HG03045 (cell line): Measurements from ENCODE around the gene P4HTM.
"Not testable (repeated sequence)": the region's sequence is repeated elsewhere in the genome, so short reads cannot be mapped to it uniquely, and the experiment has no call there.

Experiments
- ATAC-seq: cut with Tn5 transposase; IDR thresholded peaks from one replicate; pipeline ENCODE4 v1.9.1; 2021; ENCODE audit warnings: mild to moderate bottlenecking, moderate library complexity; ENCODE audit not compliant: unreplicated experiment

The P4HTM gene

DNA sequence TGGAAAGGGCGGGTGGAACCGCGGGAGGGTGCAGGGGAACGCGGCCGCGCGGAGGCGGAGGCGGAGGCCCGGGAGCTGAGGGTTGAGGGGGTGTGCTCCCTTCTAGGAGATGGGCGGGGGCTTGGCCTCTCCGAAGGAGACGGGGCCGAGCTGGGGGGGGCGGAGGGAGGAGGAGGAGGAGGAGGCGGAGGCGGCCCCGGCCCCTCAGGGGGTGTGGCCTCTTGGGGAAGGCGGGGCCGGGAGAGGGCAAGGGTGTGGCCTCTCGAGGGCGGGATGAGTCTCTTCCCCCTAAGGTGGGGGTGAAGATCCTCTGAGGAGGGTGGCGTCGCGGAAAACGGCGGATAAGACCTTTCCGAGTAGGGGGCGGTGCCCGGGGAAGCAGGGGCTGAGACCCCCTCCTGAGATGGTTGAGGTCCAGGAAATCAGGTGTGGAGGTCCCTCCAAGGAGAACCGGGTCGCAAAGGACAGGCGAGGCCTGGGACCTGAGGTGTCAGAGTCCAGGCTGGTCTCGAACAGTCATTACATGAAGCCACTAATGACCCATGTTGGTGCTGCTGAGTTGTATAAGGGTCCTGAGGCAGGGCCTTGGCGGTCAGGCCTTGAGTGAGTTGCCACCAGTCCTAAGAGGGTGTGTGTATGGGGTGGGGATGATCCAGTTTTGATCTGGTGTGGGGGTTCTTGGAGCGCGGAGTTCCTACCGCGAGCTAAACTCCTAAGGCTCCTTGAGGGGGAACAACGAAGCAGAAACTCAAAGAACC lies 17.9 kb downstream of the P4HTM start:
- ATAC-seq: peak; percentile 36

DNA sequence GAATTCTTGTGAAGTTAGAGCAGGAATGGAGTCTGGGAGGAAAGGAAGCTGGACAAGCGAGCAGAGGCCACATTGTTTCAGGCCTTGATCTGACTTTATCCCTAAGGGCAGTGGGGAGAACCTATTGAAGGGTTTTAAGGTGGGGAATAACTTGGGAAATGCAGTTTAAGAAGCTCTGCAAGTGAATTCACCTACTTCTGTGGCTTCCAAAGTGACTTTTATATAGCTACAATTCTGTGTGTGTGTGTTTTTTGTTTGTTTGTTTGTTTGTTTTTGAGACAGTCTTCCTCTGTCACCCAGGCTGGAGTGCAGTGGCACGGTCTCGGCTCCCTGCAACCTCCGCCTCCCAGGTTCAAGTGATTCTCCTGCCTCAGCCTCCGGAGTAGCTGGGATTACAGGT lies 18.6 kb downstream of the P4HTM start:
- not testable (repeated sequence) for ATAC-seq

GRCh38 chr3:49009396-49009795 lies 19.4 kb downstream of the P4HTM start:
- ATAC-seq: no peak

- ATAC-seq: no peak
Observed at GRCh38 chr3:49012441-49013017, 22.5 kb downstream of the P4HTM start.

DNA sequence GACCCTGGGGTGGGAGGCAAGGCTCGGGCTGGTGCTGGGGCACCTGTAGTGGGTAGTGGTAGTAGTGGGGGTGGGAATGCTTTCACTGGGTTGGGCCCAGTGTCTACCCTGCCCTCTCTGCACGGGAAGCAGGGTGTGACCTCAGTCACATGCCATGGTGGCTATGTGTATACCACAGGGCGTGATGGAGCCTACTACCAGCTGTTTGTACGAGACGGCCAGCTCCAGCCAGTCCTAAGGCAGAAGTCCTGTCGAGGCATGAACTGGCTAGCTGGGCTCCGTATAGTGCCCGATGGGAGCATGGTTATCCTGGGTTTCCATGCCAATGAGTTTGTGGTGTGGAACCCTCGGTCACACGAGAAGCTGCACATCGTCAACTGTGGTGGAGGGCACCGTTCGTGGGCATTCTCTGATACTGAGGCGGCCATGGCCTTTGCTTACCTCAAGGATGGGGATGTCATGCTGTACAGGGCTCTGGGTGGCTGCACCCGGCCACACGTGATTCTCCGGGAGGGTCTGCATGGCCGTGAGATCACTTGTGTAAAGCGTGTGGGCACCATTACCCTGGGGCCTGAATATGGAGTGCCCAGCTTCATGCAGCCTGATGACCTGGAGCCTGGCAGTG lies 23.2 kb downstream of the P4HTM start:
- no peak for ATAC-seq

GRCh38 chr3:49013738-49014660 lies 24.0 kb downstream of the P4HTM start:
- no peak for ATAC-seq

GRCh38 chr3:49015072-49015471 lies 25.0 kb downstream of the P4HTM start:
- ATAC-seq: no peak

- ATAC-seq: no peak
Observed at GRCh38 chr3:49015765-49016164, 25.7 kb downstream of the P4HTM start.

GRCh38 chr3:49016414-49017228 lies 26.6 kb downstream of the P4HTM start:
- ATAC-seq: no peak

DNA sequence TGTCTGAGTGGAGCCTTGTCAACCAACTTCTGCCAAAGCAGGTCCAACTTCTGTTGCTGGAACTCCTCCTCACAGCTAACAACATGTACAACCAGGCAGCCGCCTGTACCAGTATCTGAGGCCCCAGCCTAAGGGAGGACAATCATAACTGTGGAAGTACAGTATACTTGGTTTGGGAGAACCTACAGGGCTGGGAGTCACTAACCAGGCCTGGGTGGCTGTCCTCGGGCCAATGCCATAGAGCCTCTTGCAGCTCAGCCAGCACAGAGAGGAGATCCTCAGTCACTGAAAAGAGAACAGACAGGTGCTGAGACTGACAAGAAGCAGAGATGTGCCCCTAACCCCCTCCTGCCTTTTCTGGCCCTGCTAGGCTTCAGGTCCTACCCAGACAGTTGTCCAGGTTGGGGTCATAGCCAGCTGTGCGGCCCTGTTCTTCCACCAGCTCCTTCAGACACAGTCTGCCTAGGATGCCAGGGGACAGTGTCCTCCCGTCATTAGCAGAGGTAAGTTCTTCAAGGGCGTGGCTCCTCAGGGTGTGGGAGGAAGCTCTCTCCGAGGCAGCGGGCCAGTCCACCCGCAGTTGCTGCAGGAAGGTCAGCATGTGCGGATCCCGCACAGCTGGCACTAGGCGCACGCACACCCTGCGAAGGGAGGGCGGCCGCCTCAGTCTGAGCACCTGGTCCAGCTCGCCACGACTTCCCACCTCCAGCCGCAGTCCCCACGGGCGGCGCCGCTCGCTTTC lies 27.4 kb downstream of the P4HTM start:
- no peak for ATAC-seq

DNA sequence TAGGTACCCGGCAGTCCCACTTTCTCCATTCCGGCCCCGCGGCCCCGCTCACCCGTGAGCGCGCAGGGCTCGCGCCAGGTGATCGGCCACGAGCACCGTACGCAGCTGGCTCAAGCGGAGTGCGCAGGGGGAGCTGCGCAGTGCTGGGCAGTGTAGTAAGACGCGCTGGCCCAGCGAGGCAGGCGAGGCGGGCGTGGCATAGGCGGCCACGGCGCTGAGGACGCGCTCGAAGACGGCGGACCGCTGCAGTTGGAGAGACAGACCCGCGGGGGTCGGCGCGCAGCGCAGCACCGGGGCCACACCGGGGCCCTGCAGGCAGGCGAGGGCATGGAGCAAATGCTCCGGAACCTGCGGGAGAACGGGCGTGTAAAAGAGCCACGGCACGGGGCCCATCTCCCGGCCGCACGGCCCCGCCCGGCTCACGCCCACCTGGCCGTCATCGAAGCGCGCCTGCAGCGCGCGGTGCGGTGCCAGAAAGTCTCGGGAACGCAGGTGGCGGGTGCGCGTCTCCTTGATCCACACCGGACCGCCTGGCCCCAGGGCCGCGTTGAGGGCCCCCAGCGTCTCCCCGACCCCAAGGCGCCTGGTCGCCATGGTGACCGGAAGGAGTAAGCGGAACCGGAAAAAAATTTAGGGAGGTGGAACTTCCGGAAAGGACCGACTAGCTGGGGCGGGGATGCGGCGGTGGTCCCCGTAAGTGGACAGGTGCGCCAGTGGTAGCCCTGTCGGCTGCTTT lies 28.1 kb downstream of the P4HTM start, which contains the start of gene DALRD3:
Gene DALRD3, minus strand, starts transcription at position 610 of the 736 bp plus-strand sequence. Its CDS starts 16 bp downstream, at position 594.
- ATAC-seq: no peak

GRCh38 chr3:49018707-49019006 lies 28.6 kb downstream of the P4HTM start:
- ATAC-seq: no peak

DNA sequence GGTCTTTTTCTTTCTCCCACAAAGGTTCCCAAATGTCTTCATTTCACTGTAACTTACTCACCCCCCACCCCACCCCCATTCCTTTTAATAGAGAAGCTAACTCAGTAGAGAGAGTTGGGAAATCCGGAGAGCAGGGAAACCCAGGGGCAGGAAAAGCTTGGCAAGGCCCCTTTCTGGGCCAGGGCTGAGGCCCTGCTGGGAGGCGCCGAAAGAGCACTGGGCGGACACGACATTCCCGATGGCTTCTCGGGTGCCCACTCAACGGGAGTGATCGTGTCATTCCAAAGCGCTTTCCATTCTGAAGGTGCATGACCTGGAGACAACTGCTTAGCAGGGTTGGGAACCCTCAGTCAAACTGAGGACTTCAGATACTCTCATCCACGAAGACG lies 29.9 kb downstream of the P4HTM start:
- ATAC-seq: no peak

GRCh38 chr3:49020330-49021212 lies 30.5 kb downstream of the P4HTM start:
- ATAC-seq: peak; percentile 6

GRCh38 chr3:49021213-49021812 lies 31.3 kb downstream of the P4HTM start:
- peak; percentile 54 for ATAC-seq

DNA sequence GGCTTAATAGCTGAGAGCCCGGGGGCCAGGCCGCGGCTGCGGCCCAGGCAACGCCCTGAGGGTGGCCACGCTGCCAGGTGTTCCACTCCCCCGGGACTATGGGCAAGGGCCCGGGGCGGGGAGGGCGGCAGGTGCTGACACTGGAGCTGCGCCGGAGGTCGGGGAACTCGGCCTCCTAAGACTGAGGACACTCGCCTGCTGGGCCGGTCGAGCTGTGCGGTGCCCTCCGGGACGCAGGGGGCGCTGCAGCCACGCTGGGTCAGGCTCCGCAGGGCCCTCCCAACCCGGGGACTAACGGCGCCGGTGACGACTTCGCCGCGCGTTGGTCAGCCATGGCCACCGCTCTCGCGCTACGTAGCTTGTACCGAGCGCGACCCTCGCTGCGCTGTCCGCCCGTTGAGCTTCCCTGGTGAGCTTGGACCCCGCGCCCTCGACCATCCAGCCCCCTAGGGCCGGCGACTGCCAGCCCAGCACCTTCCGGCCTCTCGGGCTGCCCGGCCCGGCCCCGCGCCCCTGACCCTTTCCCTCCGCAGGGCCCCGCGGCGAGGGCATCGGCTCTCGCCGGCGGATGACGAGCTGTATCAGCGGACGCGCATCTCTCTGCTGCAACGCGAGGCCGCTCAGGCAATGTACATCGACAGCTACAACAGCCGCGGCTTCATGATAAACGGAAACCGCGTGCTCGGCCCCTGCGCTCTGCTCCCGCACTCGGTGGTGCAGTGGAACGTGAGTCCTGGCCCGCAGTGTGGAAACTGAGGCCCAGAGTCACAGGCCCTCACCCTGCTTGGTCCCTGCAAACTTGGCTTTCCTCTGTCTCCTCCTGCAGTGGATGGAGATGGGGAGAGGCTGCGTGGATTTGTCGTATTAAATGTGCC lies 32.0 kb downstream of the P4HTM start, which contains the start of gene NDUFAF3:
Gene NDUFAF3, plus strand, starts transcription at position 309 of the 875 bp plus-strand sequence. Its CDS starts 24 bp downstream, at position 333.
- peak; percentile 50 for ATAC-seq
